ENCODE results near the gene ATP1A1.

Gene ATP1A1

DNA sequence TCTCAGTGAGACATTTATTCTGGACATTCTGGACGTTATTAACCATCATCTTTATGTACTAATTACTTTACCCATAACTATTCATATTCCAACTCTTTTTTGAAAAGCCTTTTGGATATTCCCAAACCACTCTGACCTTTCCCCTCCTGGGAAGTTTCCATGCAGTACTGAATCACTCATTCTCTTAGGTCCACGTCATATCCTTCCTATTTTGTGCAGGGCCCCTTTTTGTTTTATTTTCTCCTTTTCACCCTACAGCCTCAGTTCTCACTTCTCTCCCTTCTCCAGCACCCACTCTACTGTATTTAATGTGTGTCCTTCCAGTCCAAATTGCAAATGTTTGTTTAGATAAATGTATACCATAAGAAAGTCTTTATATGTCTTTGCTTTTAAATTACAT lies 16.4 kb upstream of the ATP1A1 start:
- Histone ChIP-seq H3K36me3 (ENCODE audit: control insufficient read depth, insufficient read depth, low read length) (no peaks in the 10 kb centered on the region), H3K27ac (ENCODE audit: insufficient read depth, low read depth, low read length, poor library complexity, severe bottlenecking) (no peak overlapping the region), H3K4me1 (ENCODE audit: control insufficient read depth, insufficient read depth, low read length) (no peaks in the 10 kb centered on the region), H3K4me3 (ENCODE audit: insufficient read depth, low read depth, low read length) (no peak overlapping the region), H3K27me3 (ENCODE audit: control insufficient read depth, insufficient read depth, low read length, poor library complexity, severe bottlenecking) (no peaks in the 10 kb centered on the region), H3K9me3 (ENCODE audit: control insufficient read depth, low read length) (no peaks in the 10 kb centered on the region)
- 76 to 81% methylated on average over 2 of the region's 2 CpGs for WGBS, 2 experiments

DNA sequence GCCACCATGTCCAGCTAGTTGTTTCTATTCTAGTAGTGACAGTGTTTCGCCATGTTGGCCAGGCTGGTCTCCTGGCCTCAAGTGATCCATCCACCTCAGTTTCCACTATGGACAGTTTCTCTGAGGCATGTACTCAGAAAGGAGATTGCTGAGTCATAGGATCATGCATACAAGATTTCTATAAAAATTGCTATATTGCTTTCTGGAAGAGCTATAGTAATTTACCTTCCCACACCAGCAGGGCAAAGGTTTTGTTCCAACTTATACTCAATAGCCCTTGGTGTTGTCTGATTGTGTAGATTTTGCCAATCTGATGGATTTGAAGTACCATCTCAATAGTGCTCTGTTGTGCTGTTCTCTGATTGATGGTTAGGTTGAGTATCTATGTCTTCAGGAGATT lies 15.6 kb upstream of the ATP1A1 start:
- H3K4me1 ChIP-seq (ENCODE audit: control insufficient read depth, insufficient read depth, low read length), result no peaks in the 10 kb centered on the region
- no peaks in the 10 kb centered on the region for H3K9me3 ChIP-seq (ENCODE audit: control insufficient read depth, low read length)
- no peak overlapping the region for H3K4me3 ChIP-seq (ENCODE audit: insufficient read depth, low read depth, low read length)
- WGBS, 2 experiments, result 97 to 100% methylated on average over 1 of the region's 1 CpG
- H3K27me3 ChIP-seq (ENCODE audit: control insufficient read depth, insufficient read depth, low read length, poor library complexity, severe bottlenecking), result no peaks in the 10 kb centered on the region
- no peak overlapping the region for H3K27ac ChIP-seq (ENCODE audit: insufficient read depth, low read depth, low read length, poor library complexity, severe bottlenecking)
- H3K36me3 ChIP-seq (ENCODE audit: control insufficient read depth, insufficient read depth, low read length), result no peaks in the 10 kb centered on the region

DNA sequence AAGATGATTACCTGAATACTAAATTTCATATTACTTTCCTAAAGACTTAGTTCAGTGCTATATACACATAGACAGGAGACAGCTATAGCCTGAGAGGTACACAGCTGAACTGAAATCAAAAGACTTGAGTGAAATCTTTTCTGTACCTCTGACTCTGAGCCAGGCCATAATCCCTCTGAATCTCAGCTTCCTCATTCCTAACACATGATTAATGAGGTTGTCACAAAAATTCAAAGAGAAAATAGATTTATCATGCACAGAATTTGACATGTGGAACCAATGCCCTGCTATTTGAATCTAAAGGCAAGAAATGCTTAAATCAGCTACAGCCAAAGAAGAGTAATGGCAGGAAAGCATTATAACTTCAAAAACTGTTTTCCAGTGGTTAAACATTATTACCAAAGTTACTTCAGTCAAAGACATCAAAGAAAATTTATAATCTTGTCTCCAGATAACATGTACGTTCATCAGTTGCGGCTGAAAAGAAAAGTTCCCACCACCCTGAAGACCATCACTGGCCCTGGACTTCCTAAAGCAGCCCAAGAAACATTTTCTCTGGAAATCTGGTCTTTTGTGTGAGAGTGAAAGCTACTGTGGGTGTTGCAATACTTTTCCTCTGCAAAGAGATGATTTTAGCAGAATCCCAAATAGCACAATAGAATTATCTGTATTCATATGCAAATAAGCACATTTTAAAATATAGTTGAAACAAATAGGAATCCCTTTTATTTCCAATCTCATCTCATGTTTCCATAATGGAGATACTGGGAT lies 13.8 kb upstream of the ATP1A1 start:
- no peaks in the 10 kb centered on the region for H3K36me3 ChIP-seq (ENCODE audit: control insufficient read depth, insufficient read depth, low read length)
- 90 to 96% methylated on average over 2 of the region's 2 CpGs for WGBS, 2 experiments
- H3K9me3 ChIP-seq (ENCODE audit: control insufficient read depth, low read length), result no peaks in the 10 kb centered on the region
- no peak overlapping the region for H3K27ac ChIP-seq (ENCODE audit: insufficient read depth, low read depth, low read length, poor library complexity, severe bottlenecking)
- H3K4me3 ChIP-seq (ENCODE audit: insufficient read depth, low read depth, low read length), result no peak overlapping the region
- no peaks in the 10 kb centered on the region for H3K4me1 ChIP-seq (ENCODE audit: control insufficient read depth, insufficient read depth, low read length)
- H3K27me3 ChIP-seq (ENCODE audit: control insufficient read depth, insufficient read depth, low read length, poor library complexity, severe bottlenecking), result no peaks in the 10 kb centered on the region

DNA sequence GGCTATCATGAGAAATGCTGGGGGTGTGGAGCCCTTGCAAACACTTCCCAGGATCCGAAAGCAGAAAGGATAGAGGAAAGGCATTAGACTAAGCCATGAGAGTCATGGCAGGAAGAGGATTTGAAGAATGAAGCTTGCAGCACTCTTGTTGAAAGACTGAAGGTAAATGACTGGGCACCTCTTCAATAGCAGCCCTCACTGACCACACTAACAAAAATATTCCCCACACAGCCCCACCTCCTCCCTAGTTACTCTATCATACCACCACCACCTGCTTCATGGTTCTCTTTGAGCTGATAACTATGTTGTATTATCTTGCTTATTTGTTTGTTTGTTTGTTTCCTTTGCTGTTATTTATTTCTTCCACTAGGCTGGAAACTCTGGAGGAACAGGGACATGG lies 13.2 kb upstream of the ATP1A1 start:
- Histone ChIP-seq H3K4me3 (ENCODE audit: insufficient read depth, low read depth, low read length) (no peak overlapping the region), H3K27me3 (ENCODE audit: control insufficient read depth, insufficient read depth, low read length, poor library complexity, severe bottlenecking) (no peaks in the 10 kb centered on the region), H3K27ac (ENCODE audit: insufficient read depth, low read depth, low read length, poor library complexity, severe bottlenecking) (no peak overlapping the region), H3K36me3 (ENCODE audit: control insufficient read depth, insufficient read depth, low read length) (no peaks in the 10 kb centered on the region), H3K9me3 (ENCODE audit: control insufficient read depth, low read length) (no peaks in the 10 kb centered on the region), H3K4me1 (ENCODE audit: control insufficient read depth, insufficient read depth, low read length) (no peaks in the 10 kb centered on the region)
- 79 to 85% methylated on average over 1 of the region's 1 CpG for WGBS, 2 experiments

DNA sequence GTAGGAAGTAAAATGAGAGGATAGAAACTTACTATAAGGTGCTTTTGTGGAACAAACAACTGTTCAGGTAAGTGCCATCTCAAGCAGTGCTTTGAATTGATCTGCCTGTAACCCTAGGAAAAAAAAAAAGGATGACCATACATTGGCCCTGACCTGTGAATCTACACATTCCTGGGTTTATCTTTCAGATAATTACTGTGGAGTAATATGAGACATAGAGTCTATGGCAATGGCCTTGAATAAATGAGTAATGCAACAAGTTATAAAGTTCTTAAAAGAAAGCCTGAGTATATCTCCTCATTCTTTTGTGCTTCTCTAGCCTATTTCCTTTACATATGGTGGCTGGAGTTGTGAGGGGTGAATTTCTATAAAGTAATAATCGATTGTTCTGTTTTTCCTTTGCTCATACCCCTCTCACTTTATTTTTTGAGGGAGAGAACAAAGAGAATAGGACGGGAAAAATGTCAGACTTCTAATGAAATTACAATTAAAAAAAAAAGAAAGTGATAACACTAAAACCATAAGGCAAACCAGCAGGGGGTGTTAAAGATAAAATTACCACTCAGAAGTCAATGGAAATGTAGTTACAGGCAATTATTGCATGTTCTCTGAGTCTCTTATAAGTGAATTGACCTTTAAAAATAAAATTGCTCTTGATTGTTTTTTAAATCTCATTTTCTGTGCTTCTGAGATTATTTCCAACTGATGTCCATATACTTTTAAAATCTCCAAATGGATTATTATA lies 12.4 kb upstream of the ATP1A1 start:
- Histone ChIP-seq H3K9me3 (ENCODE audit: control insufficient read depth, low read length) (no peaks in the 10 kb centered on the region), H3K36me3 (ENCODE audit: control insufficient read depth, insufficient read depth, low read length) (no peaks in the 10 kb centered on the region), H3K4me3 (ENCODE audit: insufficient read depth, low read depth, low read length) (no peak overlapping the region), H3K4me1 (ENCODE audit: control insufficient read depth, insufficient read depth, low read length) (no peaks in the 10 kb centered on the region), H3K27ac (ENCODE audit: insufficient read depth, low read depth, low read length, poor library complexity, severe bottlenecking) (no peak overlapping the region), H3K27me3 (ENCODE audit: control insufficient read depth, insufficient read depth, low read length, poor library complexity, severe bottlenecking) (no peaks in the 10 kb centered on the region)
- 80% methylated on average over 1 of the region's 2 CpGs; no CpG with 5 or more reads in 1 of the 2 experiments for WGBS, 2 experiments

DNA sequence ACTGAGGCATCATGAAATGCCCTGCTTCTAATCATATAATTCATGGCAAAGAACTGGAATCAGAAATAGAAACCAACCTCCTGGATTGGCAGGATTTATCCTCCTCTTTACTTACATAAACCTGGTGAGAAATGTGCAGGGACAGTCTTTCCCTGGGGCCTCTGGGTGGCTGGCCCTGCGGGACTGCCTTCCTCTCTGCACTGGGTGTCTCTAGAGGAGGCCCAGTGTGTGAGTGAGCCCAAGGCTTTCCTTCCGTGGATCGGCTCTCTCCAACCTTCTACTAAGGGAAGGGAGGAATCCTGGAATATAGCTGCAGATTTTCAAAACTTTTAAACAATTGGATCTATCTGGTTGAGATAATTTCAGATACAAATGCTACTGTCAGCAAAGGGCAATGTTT lies 11.4 kb upstream of the ATP1A1 start:
- H3K27ac ChIP-seq (ENCODE audit: insufficient read depth, low read depth, low read length, poor library complexity, severe bottlenecking), result no peak overlapping the region
- H3K4me1 ChIP-seq (ENCODE audit: control insufficient read depth, insufficient read depth, low read length), result no peaks in the 10 kb centered on the region
- no peaks in the 10 kb centered on the region for H3K27me3 ChIP-seq (ENCODE audit: control insufficient read depth, insufficient read depth, low read length, poor library complexity, severe bottlenecking)
- WGBS, 2 experiments, result 94 to 96% methylated on average over 2 to 3 of the region's 3 CpGs
- H3K36me3 ChIP-seq (ENCODE audit: control insufficient read depth, insufficient read depth, low read length), result no peaks in the 10 kb centered on the region
- no peaks in the 10 kb centered on the region for H3K9me3 ChIP-seq (ENCODE audit: control insufficient read depth, low read length)
- no peak overlapping the region for H3K4me3 ChIP-seq (ENCODE audit: insufficient read depth, low read depth, low read length)

DNA sequence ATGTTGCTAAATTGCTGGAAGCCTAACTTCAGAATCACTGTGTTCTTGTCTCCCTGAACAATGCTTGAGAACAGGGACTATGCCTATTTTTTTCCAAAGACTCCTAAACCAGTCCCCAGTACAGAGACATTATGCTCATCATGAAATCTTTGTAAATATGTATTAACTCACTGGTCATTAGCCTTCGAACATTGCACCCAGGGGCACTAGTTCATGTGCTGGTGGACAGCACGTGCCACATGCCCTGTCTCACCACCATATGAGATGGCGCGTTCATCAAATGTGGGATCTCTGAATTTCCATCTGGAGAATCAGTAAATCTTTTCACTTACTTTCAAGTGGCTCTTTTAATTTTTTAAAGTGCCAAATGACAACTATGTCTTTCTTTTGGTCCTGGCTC lies 11.0 kb upstream of the ATP1A1 start:
- no peaks in the 10 kb centered on the region for H3K4me1 ChIP-seq (ENCODE audit: control insufficient read depth, insufficient read depth, low read length)
- H3K4me3 ChIP-seq (ENCODE audit: insufficient read depth, low read depth, low read length), result no peak overlapping the region
- no peaks in the 10 kb centered on the region for H3K9me3 ChIP-seq (ENCODE audit: control insufficient read depth, low read length)
- no peak overlapping the region for H3K27ac ChIP-seq (ENCODE audit: insufficient read depth, low read depth, low read length, poor library complexity, severe bottlenecking)
- H3K27me3 ChIP-seq (ENCODE audit: control insufficient read depth, insufficient read depth, low read length, poor library complexity, severe bottlenecking), result no peaks in the 10 kb centered on the region
- no peaks in the 10 kb centered on the region for H3K36me3 ChIP-seq (ENCODE audit: control insufficient read depth, insufficient read depth, low read length)
- WGBS, 2 experiments, result 93 to 94% methylated on average over 4 of the region's 4 CpGs

DNA sequence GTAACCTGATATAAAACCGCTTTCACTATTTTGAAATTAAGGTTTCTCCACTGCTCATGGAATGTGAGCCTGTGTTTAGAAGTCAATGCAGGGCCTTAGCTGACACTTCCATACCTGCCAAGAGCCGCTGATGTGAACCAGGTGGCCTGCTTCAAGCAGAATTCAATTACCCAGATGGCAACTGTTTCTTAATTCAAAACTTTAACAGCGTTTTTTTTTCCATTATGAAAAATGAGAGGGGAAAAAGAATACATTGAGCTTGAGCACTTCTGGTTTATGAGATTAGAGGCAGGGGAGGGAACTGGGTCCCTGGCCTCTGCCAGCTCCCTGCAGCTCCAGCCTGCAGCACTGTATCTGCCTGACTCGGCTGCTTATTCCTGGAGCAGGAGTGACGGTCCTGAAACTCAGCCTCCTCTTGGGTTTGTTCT lies 7.7 kb upstream of the ATP1A1 start:
- Histone ChIP-seq H3K27ac (ENCODE audit: insufficient read depth, low read depth, low read length, poor library complexity, severe bottlenecking) (no peak overlapping the region), H3K4me1 (ENCODE audit: control insufficient read depth, insufficient read depth, low read length) (no peaks in the 10 kb centered on the region), H3K36me3 (ENCODE audit: control insufficient read depth, insufficient read depth, low read length) (no peaks in the 10 kb centered on the region), H3K27me3 (ENCODE audit: control insufficient read depth, insufficient read depth, low read length, poor library complexity, severe bottlenecking) (no peaks in the 10 kb centered on the region), H3K9me3 (ENCODE audit: control insufficient read depth, low read length) (no peaks in the 10 kb centered on the region), H3K4me3 (ENCODE audit: insufficient read depth, low read depth, low read length) (no peak overlapping the region)
- WGBS, 2 experiments, result 86 to 87% methylated on average over 4 to 5 of the region's 5 CpGs

DNA sequence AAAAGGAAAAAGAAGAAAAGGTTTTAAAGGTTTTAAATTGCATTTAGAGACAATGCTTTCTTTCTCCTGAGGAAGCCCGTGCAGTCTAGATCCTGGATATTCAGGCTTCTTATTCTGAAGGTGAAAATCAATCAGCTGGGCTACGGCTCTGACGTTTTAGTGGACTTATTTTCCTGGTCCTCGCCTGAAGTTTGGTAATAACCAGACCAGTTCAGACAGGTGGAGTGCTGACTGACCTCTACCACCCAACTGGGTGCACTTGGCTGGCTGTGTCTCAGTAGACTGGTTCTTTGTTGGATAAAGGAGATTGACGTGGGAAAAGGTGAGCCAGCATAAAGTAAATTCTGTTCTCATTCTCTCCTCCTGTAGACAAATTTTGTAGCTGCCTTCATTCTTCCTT lies 7.2 kb upstream of the ATP1A1 start:
- H3K4me1 ChIP-seq (ENCODE audit: control insufficient read depth, insufficient read depth, low read length), result no peaks in the 10 kb centered on the region
- H3K4me3 ChIP-seq (ENCODE audit: insufficient read depth, low read depth, low read length), result no peak overlapping the region
- WGBS, 2 experiments, result 92% methylated on average over 5 of the region's 5 CpGs
- H3K27me3 ChIP-seq (ENCODE audit: control insufficient read depth, insufficient read depth, low read length, poor library complexity, severe bottlenecking), result peaks cover 2% of the 10 kb centered on the region
- no peaks in the 10 kb centered on the region for H3K36me3 ChIP-seq (ENCODE audit: control insufficient read depth, insufficient read depth, low read length)
- H3K9me3 ChIP-seq (ENCODE audit: control insufficient read depth, low read length), result no peaks in the 10 kb centered on the region
- no peak overlapping the region for H3K27ac ChIP-seq (ENCODE audit: insufficient read depth, low read depth, low read length, poor library complexity, severe bottlenecking)

DNA sequence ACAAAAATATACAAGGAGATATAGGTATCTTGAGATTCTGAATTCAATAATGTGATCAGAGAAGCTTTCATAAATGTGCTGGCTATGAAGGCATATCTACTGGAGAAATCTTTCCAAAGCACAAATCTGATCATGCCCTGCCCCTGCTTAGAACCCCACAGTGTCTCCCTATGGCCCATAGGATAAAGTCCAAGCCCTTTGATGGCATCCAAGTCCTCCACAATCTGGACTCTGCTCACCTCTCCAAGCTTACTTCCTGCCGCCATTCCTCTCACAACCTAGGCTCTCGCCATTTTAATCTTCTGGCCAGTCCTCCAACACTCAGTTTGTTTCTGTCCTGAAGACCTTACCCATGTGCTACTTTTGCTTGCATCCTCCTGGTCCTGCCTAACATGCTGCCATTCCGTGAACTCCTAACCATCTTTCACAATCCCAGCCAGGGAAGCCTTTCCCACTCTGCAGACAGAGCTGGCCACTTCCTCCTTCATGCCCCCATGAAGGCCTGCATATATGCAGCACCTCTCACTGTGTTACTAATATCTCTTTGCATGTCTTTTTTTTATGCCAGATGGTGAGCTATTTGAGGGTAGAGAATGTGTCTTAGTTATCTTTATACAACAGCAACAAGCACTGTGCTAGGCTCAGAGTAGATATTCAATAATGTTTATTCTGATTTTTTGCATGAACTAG lies 5.6 kb upstream of the ATP1A1 start:
- Histone ChIP-seq H3K27ac (ENCODE audit: insufficient read depth, low read depth, low read length, poor library complexity, severe bottlenecking) (no peak overlapping the region), H3K4me1 (ENCODE audit: control insufficient read depth, insufficient read depth, low read length) (no peaks in the 10 kb centered on the region), H3K27me3 (ENCODE audit: control insufficient read depth, insufficient read depth, low read length, poor library complexity, severe bottlenecking) (peaks cover 17% of the 10 kb centered on the region), H3K4me3 (ENCODE audit: insufficient read depth, low read depth, low read length) (no peak overlapping the region), H3K36me3 (ENCODE audit: control insufficient read depth, insufficient read depth, low read length) (no peaks in the 10 kb centered on the region), H3K9me3 (ENCODE audit: control insufficient read depth, low read length) (no peaks in the 10 kb centered on the region)
- WGBS, 2 experiments, result 92 to 93% methylated on average over 3 of the region's 3 CpGs

Measured in ectodermal cell (in vitro differentiated cells).